ENCODE results near the gene RBM33. TPM values are rescaled to one million over a fixed set of nuclear protein-coding genes. Genes with fewer than 3 reads are reported as not detected.

The RBM33 gene
- total RNA-seq, 2 experiments from 2014 or later, result 64.0 to 64.9 TPM

GRCh38 chr7:155621418-155621980 lies 23.0 kb upstream of the RBM33 start:
- ChIA-PET CTCF (no interaction called here), POLR2A (no interaction called here)

DNA sequence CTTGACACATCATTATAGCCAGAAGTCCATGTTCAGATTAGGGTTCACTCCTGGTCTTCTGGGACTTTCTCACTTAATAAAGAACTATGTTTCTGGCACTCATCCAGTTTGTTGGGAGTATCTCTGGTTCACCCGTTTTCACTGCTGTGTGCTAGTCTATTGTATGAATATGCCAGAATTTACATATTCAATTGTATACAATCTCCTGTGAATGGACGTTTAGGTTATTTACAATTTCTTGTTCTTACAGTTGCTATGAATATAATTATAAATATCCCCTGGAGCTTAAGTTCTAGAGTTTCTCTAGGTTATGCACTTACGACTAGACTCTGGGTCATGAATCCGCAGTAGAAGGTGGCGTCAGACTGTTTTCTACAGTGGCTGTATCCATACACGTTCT lies 20.0 kb upstream of the RBM33 start:
- ChIA-PET CTCF (no interaction called here), POLR2A (no interaction called here)

DNA sequence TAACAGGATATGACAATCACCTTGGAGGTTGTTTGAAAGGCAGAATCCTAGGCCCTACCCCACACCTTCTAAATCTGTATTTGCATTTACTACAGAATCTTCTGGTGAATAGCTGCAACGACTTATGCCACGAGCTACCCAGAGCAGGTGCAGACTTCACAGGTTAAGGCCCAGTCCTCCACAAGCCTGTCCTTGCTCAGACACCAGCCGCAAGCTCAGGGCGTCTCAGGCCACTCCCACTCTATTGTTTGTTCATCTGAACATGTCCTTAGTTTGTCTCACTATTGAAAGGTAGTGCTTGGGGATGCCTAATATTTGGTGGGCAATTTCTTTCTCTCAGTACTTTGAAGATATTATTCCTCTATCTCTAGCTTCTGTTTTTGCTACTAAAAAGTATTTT lies 18.9 kb upstream of the RBM33 start:
- POLR2A ChIA-PET, result no interaction called here
- CTCF ChIA-PET, result no interaction called here

GRCh38 chr7:155629171-155629570 lies 15.3 kb upstream of the RBM33 start:
- CTCF ChIA-PET, result no interaction called here
- POLR2A ChIA-PET, result no interaction called here

GRCh38 chr7:155631155-155631554 lies 13.3 kb upstream of the RBM33 start:
- CTCF ChIA-PET, result no interaction called here
- POLR2A ChIA-PET, result no interaction called here

GRCh38 chr7:155635817-155636216 lies 8.6 kb upstream of the RBM33 start:
- ChIA-PET POLR2A (no interaction called here), CTCF (no interaction called here)

GRCh38 chr7:155637155-155637554 lies 7.3 kb upstream of the RBM33 start:
- CTCF ChIA-PET, result no interaction called here
- POLR2A ChIA-PET, result no interaction called here

DNA sequence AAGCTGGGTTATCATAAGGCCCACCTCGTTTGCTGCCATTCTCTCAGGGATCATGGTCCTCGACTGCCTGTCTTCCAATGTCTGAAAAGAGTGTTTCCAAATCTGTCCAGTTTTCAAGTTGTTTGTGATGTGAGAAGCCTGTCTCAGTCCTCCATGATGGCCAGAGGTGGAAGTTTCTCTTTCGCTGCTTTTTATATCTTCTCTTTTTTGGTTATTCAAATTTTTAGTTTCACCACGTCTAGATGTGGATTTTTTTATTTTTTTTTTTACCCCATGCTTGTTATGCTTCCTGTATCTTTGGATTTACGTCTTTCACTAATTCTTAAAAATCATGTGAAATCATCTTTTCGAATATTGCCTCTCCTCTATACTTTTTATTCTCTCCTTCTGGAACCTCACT lies 6.1 kb upstream of the RBM33 start:
- ChIA-PET POLR2A (no interaction called here), CTCF (no interaction called here)

DNA sequence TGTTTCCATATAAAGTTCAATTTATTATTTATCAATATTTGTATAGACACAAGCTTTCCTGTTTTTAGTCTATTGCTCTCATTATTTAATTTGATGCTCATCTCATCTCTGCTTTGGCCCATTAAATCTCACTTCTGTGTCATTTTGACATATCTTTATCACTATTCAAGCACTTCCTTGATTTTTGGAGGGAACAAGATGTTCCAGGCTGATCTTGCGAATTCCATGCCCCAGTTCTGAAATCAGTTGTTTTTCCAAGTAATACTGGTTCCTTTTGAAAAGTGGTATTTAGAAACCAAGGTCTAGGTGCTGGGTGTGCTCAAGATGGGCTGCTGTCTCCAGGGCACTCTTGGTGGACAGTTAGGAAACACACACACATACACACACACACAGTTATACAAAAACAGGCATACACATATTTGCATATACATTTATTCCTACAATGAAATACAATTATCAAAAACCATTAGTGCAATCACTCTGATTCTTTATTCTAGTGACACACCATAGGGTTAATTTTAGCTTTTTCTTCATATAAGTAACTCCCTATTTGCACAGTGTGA lies 4.4 kb upstream of the RBM33 start:
- POLR2A ChIA-PET, result no interaction called here
- CTCF ChIA-PET, result no interaction called here

GRCh38 chr7:155640629-155641028 lies 3.8 kb upstream of the RBM33 start:
- ChIA-PET POLR2A (no interaction called here), CTCF (no interaction called here)

GRCh38 chr7:155643804-155644177 lies 670 bp upstream of the RBM33 start:
- CTCF ChIA-PET, result interaction anchor here (0.6 to 1.4 kb wide), 5 partner anchors 21 to 97 kb away, joined by 3 to 6 read pairs (median 4); no protein-coding TSS in a partner anchor
- POLR2A ChIA-PET, result interaction anchor here (0.7 to 1.3 kb wide), 5 partner anchors 21 to 347 kb away, joined by 3 to 5 read pairs (median 5); no protein-coding TSS in a partner anchor

DNA sequence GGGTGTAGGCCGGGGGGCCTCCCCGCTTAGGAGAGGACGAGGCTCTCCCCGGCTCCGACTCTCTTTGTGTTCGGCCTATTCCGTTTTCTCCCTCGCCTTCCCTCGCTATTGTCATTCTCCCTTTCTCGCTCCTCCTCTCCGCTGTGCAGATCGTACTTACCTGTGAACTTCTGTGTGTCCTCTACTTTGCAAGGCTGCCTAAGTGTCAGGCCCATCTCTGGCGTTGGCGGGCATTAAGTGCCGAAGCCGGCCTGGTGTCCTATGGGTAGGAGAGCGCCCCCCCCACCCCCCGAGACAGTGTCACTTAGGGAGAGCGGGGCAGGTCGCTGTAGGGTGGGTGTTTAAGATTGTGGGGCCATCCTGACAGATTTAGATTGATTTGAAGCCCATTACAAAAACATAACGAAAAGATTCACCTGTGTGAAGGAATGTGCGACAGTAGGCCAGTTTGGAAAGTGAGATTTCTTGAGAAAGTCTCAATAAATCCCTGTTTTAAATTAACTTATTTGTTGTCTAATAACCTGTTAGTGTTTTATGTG lies 579 bp downstream of the RBM33 start:
- CTCF ChIA-PET, result interaction anchor here (1.4 kb wide), 1 partner anchor 89 kb away, joined by 6 read pairs; no protein-coding TSS in a partner anchor
- POLR2A ChIA-PET, result interaction anchor here (1.3 kb wide), 1 partner anchor 19 kb away, joined by 5 read pairs; no protein-coding TSS in a partner anchor

DNA sequence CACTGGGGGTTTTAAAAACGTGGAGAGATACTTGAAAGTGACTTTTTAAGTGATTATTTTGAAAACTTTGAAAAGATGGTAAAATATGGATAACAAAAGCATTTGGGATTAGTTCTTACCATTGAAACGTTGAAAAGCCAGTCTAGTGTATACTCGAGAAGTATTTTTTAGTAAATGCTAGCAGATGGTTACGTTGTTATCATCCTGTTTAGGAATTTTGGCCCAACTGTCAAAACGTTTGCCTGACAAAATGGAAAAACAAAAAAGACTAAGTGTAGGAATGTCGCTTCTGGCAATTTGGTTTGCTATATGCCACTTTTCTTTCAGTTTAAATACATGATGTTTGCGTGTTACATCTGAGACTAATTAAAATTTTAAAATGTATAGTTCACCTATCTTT lies 1.2 kb downstream of the RBM33 start:
- POLR2A ChIA-PET, result no interaction called here
- CTCF ChIA-PET, result no interaction called here

GRCh38 chr7:155646669-155647068 lies 2.2 kb downstream of the RBM33 start:
- CTCF ChIA-PET, result no interaction called here

GRCh38 chr7:155647302-155647701 lies 2.8 kb downstream of the RBM33 start:
- POLR2A ChIA-PET, result no interaction called here
- CTCF ChIA-PET, result no interaction called here

More at GRCh38 chr7:155646669-155647068, 2.2 kb downstream of the RBM33 start:
- POLR2A ChIA-PET, result no interaction called here

DNA sequence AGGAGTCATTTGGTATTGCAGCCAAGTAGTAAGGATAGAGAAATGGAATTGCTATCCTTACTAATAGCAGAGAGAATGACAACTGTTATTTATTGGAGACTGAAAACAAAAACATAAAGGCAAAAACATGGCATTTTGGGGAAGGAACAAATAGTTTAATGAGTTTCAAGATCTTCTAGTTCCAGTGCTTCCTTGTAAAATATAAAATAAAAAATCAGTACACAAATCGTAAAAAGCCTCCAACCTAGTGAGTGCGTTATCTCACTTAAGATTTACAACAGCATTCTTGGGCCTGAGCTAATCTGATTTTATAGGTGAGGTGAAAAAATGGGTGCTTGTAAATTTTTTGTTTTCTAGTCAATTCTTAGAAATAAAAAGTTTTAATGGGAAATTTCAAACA lies 3.3 kb downstream of the RBM33 start:
- ChIA-PET CTCF (no interaction called here), POLR2A (no interaction called here)

DNA sequence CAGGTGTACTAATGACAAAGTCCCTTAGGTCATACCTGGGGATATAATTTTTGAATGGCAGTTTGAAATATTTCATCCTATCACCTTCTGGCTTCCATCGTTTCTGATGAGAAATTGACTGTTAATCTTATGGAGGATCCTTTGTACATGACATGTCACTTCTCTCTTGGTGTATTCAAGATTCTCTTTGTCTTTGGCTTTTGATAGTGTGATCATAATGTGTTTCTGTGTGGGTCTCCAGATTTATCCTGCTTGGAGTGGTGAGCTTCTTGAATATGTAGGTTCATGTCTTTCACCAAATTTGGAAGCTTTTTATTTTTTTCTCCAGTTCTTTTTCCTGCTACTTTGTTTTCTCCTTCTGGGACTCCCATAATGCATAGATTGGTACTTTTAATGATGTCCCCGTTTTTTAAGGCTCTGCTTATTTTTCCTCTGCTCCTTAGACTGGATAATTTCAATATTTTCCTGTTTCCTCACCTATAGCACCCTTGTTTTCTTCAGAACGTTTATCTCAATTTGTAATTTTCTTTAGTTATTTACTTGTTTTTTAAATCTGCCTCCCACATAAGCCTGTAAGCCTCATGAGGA lies 4.4 kb downstream of the RBM33 start:
- POLR2A ChIA-PET, result no interaction called here

GRCh38 chr7:155649588-155649987 lies 5.1 kb downstream of the RBM33 start:
- POLR2A ChIA-PET, result no interaction called here

More for the DNA sequence above, 4.4 kb downstream of the RBM33 start:
- CTCF ChIA-PET, result interaction anchor here (0.9 to 1.0 kb wide), 2 partner anchors 33 to 50 kb away, joined by 3 read pairs; no protein-coding TSS in a partner anchor

DNA sequence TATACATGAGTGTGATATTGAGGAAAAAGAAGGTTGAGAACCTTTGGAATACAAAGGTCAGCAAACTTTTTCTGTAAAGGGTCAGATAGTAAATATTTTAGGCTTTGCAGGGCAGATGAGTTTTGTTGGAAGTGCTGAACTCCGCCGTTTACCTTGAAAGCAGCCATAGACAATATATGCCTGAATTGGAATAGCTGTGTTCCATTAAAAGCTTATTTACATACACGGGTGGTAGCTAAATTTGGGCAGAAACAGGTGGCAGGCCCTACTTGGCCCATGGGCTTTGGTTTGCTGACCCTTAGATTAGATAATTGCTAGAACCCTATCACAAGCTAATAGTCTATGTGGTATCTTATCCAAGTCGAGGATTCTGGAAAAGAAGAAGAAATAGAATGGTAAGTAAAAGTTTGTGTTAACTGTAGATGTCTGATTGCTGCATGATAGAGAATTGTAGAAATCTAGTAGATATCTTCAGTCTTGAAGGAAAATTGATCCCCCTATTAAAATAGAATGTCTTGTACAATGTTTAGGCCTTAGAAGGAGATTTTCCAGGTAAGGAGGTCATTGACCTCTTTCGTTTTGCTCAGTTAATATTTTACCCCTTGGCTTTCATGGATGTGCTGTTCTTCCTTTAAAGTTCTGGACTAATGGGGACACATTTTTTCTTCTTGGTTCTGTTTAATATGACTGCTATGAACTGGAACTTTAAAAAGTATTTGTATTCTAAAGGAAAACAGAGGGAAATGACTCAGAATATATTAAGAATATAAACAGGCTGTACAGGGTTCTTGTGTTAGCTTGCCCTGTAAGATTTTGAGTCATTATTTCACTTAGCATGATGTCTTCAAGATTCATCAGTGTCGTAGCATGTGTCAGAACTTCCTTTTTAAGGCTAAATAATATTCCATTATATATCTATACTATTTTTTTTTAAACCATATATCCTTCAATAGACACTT lies 8.0 kb downstream of the RBM33 start:
- POLR2A ChIA-PET, result interaction anchor here (0.6 to 0.7 kb wide), 2 partner anchors 26 to 104 kb away, joined by 5 to 9 read pairs; no protein-coding TSS in a partner anchor
- CTCF ChIA-PET, result no interaction called here

More at GRCh38 chr7:155649588-155649987, 5.1 kb downstream of the RBM33 start:
- CTCF ChIA-PET, result interaction anchor here (1.0 kb wide), 1 partner anchor 51 kb away, joined by 3 read pairs; no protein-coding TSS in a partner anchor

DNA sequence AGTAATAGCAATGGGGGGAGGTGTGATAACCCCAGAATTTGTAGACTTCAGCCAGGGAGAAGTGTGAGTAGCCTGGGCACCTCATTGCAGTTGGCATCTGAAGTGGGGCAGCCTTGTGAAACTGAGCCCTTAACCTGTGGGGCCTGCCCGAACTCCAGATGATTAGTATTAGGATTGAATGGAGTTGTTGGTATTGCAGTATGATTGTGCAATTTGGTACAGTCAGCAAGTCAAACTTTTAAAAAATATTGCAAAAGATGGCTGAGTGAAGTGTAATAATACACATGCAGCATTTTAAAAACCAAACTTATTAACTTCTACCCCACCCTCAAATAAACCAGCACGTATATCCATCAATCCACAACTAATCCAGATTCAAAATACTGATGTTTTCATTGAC lies 9.3 kb downstream of the RBM33 start:
- CTCF ChIA-PET, result no interaction called here
- POLR2A ChIA-PET, result interaction anchor here (0.7 kb wide), 1 partner anchor 13 kb away, joined by 4 read pairs; no protein-coding TSS in a partner anchor
